ENCODE results near the gene C9orf50.

Gene C9orf50

DNA sequence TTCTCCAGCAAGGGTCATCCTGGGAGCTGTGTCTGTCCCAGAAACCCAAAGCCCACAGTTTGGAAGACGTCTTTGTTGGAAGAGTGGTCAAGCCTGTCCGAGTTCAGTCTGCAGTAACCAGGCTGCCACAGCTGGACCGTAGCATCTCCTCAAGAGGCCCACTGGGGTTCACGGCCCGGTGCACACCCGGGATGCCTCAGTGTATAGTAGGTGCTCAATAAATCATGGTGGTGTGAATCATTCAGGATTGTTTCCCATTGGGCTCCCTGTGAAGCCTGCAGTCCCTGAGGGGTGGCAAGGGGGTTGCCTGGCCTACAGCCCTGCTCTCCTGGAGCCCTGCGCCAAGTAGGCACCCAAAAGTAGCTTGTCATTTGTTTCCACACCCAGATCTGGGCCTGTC lies 34.3 kb upstream of the C9orf50 start:
- DNase-seq (ENCODE audit: low read depth) = no peak
- TF ChIP-seq CTCF (conservative IDR thresholded peaks at IDR 0.05; ENCODE audit: low read depth, low read length) = no peak
- H3K4me3 ChIP-seq (ENCODE audit: low read depth, low read length) = no peak overlapping the region

GRCh38 chr9:129654554-129655040 lies 33.7 kb upstream of the C9orf50 start:
- TF ChIP-seq CTCF (conservative IDR thresholded peaks at IDR 0.05; ENCODE audit: low read depth, low read length) = no peak
- no peak overlapping the region for H3K4me3 ChIP-seq (ENCODE audit: low read depth, low read length)
- DNase-seq (ENCODE audit: low read depth) = no peak

- no peak overlapping the region for H3K4me3 ChIP-seq (ENCODE audit: low read depth, low read length)
- TF ChIP-seq CTCF (conservative IDR thresholded peaks at IDR 0.05; ENCODE audit: low read depth, low read length) = no peak
- no peak for DNase-seq (ENCODE audit: low read depth)
Observed at GRCh38 chr9:129653823-129654553, 33.1 kb upstream of the C9orf50 start.

GRCh38 chr9:129650680-129651235 lies 29.9 kb upstream of the C9orf50 start:
- DNase-seq (ENCODE audit: low read depth) = peak; percentile 36
- H3K4me3 ChIP-seq (ENCODE audit: low read depth, low read length) = no peak overlapping the region
- TF ChIP-seq CTCF (conservative IDR thresholded peaks at IDR 0.05; ENCODE audit: low read depth, low read length) = no peak

- no peak for TF ChIP-seq CTCF (conservative IDR thresholded peaks at IDR 0.05; ENCODE audit: low read depth, low read length)
- no peak overlapping the region for H3K4me3 ChIP-seq (ENCODE audit: low read depth, low read length)
- no peak for DNase-seq (ENCODE audit: low read depth)
Observed at GRCh38 chr9:129649726-129650679, 29.1 kb upstream of the C9orf50 start.

DNA sequence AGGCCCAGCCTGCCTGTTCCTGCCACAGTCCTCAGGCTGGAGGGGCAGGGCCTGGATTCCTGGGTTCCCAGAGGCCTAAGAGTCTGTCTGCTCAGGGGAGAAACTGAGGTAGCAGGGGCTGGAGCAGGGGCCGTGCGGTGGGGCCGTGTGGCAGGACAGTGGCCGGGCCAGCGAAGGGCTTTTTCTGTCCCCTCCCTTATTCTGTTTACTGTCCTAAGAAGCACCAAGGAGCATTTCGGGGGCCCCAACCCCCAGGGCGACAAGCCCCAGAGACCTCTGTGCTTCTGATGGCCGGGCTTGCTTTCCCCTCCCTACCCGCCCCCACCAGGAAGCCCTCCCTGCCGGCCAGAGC lies 27.8 kb upstream of the C9orf50 start:
- no peak overlapping the region for H3K4me3 ChIP-seq (ENCODE audit: low read depth, low read length)
- DNase-seq (ENCODE audit: low read depth) = no peak
- no peak for TF ChIP-seq CTCF (conservative IDR thresholded peaks at IDR 0.05; ENCODE audit: low read depth, low read length)
